ENCODE data around the gene LRRC4B. TPM values are rescaled to one million over a fixed set of nuclear protein-coding genes. Genes with fewer than 3 reads are reported as not detected.

Gene LRRC4B
- total and polyA plus RNA-seq, 2 of the 13 experiments (the other 11 are each of a cell fraction or from before 2014, with no cell fraction given) = not detected

GRCh38 chr19:50508843-50509190, 59.4 kb downstream of the LRRC4B start (continued):
- no peak for TF ChIP-seq CEBPZ (IDR thresholded peaks at IDR 0.05; ENCODE audit: low read length)
- no peak for TF ChIP-seq GLI4 (CRISPR knock-in tag; IDR thresholded peaks at IDR 0.05; ENCODE audit: borderline replicate concordance)
- TF ChIP-seq ZNF749 (CRISPR knock-in tag; IDR thresholded peaks at IDR 0.05; ENCODE audit: borderline replicate concordance) = no peak

GRCh38 chr19:50507376-50507775, 60.9 kb downstream of the LRRC4B start:
- Histone ChIP-seq H4K20me1 (ENCODE audit: insufficient read depth, low read length) (no peaks in the 10 kb centered on the region), H3K27ac (ENCODE audit: extremely low read length, insufficient read depth, low read length) (no peak overlapping the region), H3K4me2 (ENCODE audit: low read depth, low read length) (no peak overlapping the region), H3K9ac (ENCODE audit: insufficient read depth, low read depth, low read length) (no peak overlapping the region), H3K4me1 (ENCODE audit: insufficient read depth, low read length) (peaks cover 11% of the 10 kb centered on the region), H3K9me3 (ENCODE audit: low read length) (no peaks in the 10 kb centered on the region), H2AFZ (ENCODE audit: low read length) (no peak overlapping the region), H3K79me2 (ENCODE audit: insufficient read depth, low read length) (no peaks in the 10 kb centered on the region), H3K36me3 (replicated peaks in 1 of 2; ENCODE audit: control insufficient read depth in 1 of 2, insufficient read depth in 2 of 2, low read length in 2 of 2) (no peaks in the 10 kb centered on the region), H3K27me3 (ENCODE audit: control insufficient read depth in 1 of 2, insufficient read depth in 2 of 2, low read length in 2 of 2) (no peaks in the 10 kb centered on the region; a peak in 2 of 5 replicates), H3K4me3 (replicated peaks in 1 of 3; ENCODE audit: insufficient read depth in 1 of 3, low read depth in 2 of 3, low read length in 3 of 3) (no peak overlapping the region)
- POLR2A ChIA-PET = no interaction called here
- FAIRE-seq (no peak), ATAC-seq (no peak), DNase-seq (ENCODE audit: low spot score) (no peak)
- intact Hi-C loops (cut with micrococcal nuclease; ENCODE audit: unreplicated experiment) (no loop called here), in situ Hi-C loops (cut with HindIII; ENCODE audit: extremely low pct_ligation_motif_present, low pct_unique_long_range_greater_than_20kb) (no loop called here)
- WGBS (ENCODE audit: low lambda C conversion rate) = 76% methylated on average over 6 of the region's 8 CpGs
- CTCF ChIA-PET (ENCODE audit: low intra/inter-chr PET ratio, low total read pairs) = no interaction called here
- no TSS peak for BruUV-seq (replicated peaks)
- TF ChIP-seq ZNF7 (CRISPR knock-in tag; IDR thresholded peaks at IDR 0.05) (no peak), GTF2F1 (IDR thresholded peaks at IDR 0.05; ENCODE audit: low read length) (no peak), ZNF567 (CRISPR knock-in tag; IDR thresholded peaks at IDR 0.05; ENCODE audit: borderline replicate concordance) (no peak), ZNF724P (CRISPR knock-in tag; IDR thresholded peaks at IDR 0.05; ENCODE audit: borderline replicate concordance) (no peak)
- TF ChIP-seq, protein P1, sequence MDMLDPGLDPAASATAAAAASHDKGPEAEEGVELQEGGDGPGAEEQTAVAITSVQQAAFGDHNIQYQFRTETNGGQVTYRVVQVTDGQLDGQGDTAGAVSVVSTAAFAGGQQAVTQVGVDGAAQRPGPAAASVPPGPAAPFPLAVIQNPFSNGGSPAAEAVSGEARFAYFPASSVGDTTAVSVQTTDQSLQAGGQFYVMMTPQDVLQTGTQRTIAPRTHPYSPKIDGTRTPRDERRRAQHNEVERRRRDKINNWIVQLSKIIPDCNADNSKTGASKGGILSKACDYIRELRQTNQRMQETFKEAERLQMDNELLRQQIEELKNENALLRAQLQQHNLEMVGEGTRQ (IDR thresholded peaks at IDR 0.05; ENCODE audit: low read depth, low read length) = no peak
- TF ChIP-seq, protein P1 (CRISPR knock-in tag; IDR thresholded peaks at IDR 0.05; ENCODE audit: borderline replicate concordance) = no peak
- TF ChIP-seq, protein P2, sequence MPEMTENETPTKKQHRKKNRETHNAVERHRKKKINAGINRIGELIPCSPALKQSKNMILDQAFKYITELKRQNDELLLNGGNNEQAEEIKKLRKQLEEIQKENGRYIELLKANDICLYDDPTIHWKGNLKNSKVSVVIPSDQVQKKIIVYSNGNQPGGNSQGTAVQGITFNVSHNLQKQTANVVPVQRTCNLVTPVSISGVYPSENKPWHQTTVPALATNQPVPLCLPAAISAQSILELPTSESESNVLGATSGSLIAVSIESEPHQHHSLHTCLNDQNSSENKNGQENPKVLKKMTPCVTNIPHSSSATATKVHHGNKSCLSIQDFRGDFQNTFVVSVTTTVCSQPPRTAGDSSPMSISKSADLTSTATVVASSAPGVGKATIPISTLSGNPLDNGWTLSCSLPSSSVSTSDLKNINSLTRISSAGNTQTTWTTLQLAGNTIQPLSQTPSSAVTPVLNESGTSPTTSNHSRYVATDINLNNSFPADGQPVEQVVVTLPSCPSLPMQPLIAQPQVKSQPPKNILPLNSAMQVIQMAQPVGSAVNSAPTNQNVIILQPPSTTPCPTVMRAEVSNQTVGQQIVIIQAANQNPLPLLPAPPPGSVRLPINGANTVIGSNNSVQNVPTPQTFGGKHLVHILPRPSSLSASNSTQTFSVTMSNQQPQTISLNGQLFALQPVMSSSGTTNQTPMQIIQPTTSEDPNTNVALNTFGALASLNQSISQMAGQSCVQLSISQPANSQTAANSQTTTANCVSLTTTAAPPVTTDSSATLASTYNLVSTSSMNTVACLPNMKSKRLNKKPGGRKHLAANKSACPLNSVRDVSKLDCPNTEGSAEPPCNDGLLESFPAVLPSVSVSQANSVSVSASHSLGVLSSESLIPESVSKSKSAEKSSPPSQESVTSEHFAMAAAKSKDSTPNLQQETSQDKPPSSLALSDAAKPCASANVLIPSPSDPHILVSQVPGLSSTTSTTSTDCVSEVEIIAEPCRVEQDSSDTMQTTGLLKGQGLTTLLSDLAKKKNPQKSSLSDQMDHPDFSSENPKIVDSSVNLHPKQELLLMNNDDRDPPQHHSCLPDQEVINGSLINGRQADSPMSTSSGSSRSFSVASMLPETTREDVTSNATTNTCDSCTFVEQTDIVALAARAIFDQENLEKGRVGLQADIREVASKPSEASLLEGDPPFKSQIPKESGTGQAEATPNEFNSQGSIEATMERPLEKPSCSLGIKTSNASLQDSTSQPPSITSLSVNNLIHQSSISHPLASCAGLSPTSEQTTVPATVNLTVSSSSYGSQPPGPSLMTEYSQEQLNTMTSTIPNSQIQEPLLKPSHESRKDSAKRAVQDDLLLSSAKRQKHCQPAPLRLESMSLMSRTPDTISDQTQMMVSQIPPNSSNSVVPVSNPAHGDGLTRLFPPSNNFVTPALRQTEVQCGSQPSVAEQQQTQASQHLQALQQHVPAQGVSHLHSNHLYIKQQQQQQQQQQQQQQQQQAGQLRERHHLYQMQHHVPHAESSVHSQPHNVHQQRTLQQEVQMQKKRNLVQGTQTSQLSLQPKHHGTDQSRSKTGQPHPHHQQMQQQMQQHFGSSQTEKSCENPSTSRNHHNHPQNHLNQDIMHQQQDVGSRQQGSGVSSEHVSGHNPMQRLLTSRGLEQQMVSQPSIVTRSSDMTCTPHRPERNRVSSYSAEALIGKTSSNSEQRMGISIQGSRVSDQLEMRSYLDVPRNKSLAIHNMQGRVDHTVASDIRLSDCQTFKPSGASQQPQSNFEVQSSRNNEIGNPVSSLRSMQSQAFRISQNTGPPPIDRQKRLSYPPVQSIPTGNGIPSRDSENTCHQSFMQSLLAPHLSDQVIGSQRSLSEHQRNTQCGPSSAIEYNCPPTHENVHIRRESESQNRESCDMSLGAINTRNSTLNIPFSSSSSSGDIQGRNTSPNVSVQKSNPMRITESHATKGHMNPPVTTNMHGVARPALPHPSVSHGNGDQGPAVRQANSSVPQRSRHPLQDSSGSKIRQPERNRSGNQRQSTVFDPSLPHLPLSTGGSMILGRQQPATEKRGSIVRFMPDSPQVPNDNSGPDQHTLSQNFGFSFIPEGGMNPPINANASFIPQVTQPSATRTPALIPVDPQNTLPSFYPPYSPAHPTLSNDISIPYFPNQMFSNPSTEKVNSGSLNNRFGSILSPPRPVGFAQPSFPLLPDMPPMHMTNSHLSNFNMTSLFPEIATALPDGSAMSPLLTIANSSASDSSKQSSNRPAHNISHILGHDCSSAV (CRISPR knock-in tag; IDR thresholded peaks at IDR 0.05; ENCODE audit: borderline replicate concordance) = no peak

Data from HepG2 (cell line).